ENCODE measurements around the gene ANOS1. TPM values are rescaled to one million over a fixed set of nuclear protein-coding genes. Genes with fewer than 3 reads are reported as not detected.

Gene ANOS1
- total RNA-seq, 1 experiment from 2014 or later: 0.91 TPM

DNA sequence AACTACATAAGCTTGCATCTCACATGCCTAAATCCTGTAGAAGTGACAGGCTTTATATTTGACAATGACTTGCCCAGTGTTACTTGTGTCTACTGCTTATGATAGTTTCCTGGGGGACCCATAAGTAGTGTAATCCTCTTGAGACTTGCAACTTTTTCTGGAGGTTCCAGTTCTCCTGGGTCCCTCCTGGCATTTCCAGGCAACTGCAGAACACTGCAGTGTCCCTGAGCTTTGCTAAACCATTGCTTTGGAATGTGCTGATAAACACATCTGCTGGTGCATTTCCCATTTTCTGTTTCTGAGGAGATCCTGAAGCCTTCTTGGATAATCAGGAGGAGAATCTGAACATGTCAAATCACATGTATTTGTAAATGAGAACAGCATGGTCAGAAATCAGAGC is 82.0 kb downstream of the ANOS1 start:
- Histone ChIP-seq H3K36me3 (ENCODE audit: control insufficient read depth, insufficient read depth, low read length) (no peaks in the 10 kb centered on the region), H3K4me1 (no peaks in the 10 kb centered on the region), H3K27me3 (replicated peaks; ENCODE audit: control insufficient read depth, insufficient read depth, low read length) (no peaks in the 10 kb centered on the region), H3K4me3 (ENCODE audit: low read depth, low read length) (no peak overlapping the region), H3K9me3 (no peaks in the 10 kb centered on the region)
- CTCF ChIA-PET: no interaction called here
- no TSS peak for BruUV-seq (replicated peaks)
- no peaks in the 10 kb centered on the region for H3K4me1 Mint-ChIP-seq (ENCODE audit: low read depth, unreplicated experiment)
- POLR2A ChIA-PET: no interaction called here
- H3K27ac Mint-ChIP-seq (ENCODE audit: unreplicated experiment): no peak overlapping the region
- DNase-seq: no peak
- no peaks in the 10 kb centered on the region for H3K36me3 Mint-ChIP-seq (ENCODE audit: insufficient read depth, unreplicated experiment)
- H3K27me3 Mint-ChIP-seq (ENCODE audit: insufficient read depth, unreplicated experiment): peaks cover 7% of the 10 kb centered on the region
- intact Hi-C loops (cut with micrococcal nuclease; ENCODE audit: unreplicated experiment): no loop called here
- TF ChIP-seq, protein P1, sequence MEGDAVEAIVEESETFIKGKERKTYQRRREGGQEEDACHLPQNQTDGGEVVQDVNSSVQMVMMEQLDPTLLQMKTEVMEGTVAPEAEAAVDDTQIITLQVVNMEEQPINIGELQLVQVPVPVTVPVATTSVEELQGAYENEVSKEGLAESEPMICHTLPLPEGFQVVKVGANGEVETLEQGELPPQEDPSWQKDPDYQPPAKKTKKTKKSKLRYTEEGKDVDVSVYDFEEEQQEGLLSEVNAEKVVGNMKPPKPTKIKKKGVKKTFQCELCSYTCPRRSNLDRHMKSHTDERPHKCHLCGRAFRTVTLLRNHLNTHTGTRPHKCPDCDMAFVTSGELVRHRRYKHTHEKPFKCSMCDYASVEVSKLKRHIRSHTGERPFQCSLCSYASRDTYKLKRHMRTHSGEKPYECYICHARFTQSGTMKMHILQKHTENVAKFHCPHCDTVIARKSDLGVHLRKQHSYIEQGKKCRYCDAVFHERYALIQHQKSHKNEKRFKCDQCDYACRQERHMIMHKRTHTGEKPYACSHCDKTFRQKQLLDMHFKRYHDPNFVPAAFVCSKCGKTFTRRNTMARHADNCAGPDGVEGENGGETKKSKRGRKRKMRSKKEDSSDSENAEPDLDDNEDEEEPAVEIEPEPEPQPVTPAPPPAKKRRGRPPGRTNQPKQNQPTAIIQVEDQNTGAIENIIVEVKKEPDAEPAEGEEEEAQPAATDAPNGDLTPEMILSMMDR (IDR thresholded peaks at IDR 0.05; ENCODE audit: insufficient read depth in 1 of 2, low read depth in 1 of 2, low read length in 1 of 2, severe bottlenecking in 1 of 2, unreplicated experiment in 1 of 2): no peak
- no peaks in the 10 kb centered on the region for H3K9me3 Mint-ChIP-seq (ENCODE audit: unreplicated experiment)
- no peak overlapping the region for H3K4me3 Mint-ChIP-seq (ENCODE audit: unreplicated experiment)

DNA sequence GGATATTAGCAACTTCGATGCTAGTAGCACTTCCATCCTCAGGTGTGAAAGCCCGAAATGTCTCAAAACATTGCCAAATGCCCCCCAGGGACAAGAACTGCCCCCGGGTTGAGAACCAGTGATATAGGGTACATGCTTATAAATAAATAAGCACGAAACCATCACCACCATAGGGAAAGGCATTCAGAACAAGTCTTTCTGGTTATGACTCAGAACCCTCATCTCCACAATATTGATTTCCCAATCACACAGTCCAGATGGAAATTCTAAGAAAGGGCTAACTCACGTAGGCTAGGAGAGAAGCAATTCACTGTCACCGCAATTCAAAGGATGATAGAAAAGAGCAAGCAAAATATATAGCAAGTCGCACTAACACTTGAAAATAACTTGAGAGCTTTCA is 84.8 kb downstream of the ANOS1 start:
- H3K27me3 Mint-ChIP-seq (ENCODE audit: insufficient read depth, unreplicated experiment): peaks cover 3% of the 10 kb centered on the region

DNA sequence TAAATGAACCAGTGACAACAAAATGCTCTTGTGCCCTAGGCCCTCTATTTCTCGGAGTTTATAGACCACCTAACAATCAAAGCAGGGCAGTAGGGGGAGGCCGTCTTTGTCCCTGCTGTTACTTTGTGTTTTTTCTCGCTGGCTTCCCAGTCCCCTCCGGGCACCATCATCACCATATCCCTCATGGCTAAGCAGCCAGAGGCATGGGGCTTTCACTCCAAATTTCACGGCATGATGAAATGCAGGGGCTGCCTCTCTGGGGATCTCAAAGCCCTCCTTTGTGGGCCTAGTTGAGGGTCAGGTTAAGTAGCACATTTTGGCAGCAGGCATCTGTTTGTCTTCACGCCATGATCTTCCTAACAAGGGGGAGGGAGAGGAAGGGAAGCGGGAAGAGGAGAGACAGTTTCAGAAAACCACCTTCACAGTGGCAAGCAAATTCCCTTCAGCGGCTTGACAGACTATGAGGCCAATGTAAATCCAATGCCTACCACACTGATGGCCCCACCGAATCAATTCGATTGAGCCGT is 91.9 kb downstream of the ANOS1 start:
- Histone ChIP-seq H3K4me3 (ENCODE audit: low read depth, low read length) (no peak overlapping the region), H3K27me3 (replicated peaks; ENCODE audit: control insufficient read depth, insufficient read depth, low read length) (no peaks in the 10 kb centered on the region), H3K36me3 (ENCODE audit: control insufficient read depth, insufficient read depth, low read length) (no peaks in the 10 kb centered on the region), H3K4me1 (no peaks in the 10 kb centered on the region), H3K9me3 (no peaks in the 10 kb centered on the region)
- ChIA-PET POLR2A (no interaction called here), CTCF (no interaction called here)
- H3K9me3 Mint-ChIP-seq (ENCODE audit: unreplicated experiment): no peaks in the 10 kb centered on the region
- intact Hi-C loops (cut with micrococcal nuclease; ENCODE audit: unreplicated experiment): no loop called here
- H3K27ac Mint-ChIP-seq (ENCODE audit: unreplicated experiment): no peak overlapping the region
- H3K4me1 Mint-ChIP-seq (ENCODE audit: low read depth, unreplicated experiment): no peaks in the 10 kb centered on the region
- H3K4me3 Mint-ChIP-seq (ENCODE audit: unreplicated experiment): no peak overlapping the region
- H3K36me3 Mint-ChIP-seq (ENCODE audit: insufficient read depth, unreplicated experiment): no peaks in the 10 kb centered on the region
- BruUV-seq (replicated peaks): no TSS peak
- TF ChIP-seq, protein P1 (IDR thresholded peaks at IDR 0.05; ENCODE audit: insufficient read depth in 1 of 2, low read depth in 1 of 2, low read length in 1 of 2, severe bottlenecking in 1 of 2, unreplicated experiment in 1 of 2): no peak
- DNase-seq: no peak
- H3K27me3 Mint-ChIP-seq (ENCODE audit: insufficient read depth, unreplicated experiment): peaks cover 14% of the 10 kb centered on the region

More for the DNA sequence above, 84.8 kb downstream of the ANOS1 start:
- Histone ChIP-seq H3K4me1 (no peaks in the 10 kb centered on the region), H3K36me3 (ENCODE audit: control insufficient read depth, insufficient read depth, low read length) (no peaks in the 10 kb centered on the region), H3K4me3 (ENCODE audit: low read depth, low read length) (no peak overlapping the region), H3K27me3 (replicated peaks; ENCODE audit: control insufficient read depth, insufficient read depth, low read length) (no peaks in the 10 kb centered on the region), H3K9me3 (no peaks in the 10 kb centered on the region)
- no peak for DNase-seq
- BruUV-seq (replicated peaks): no TSS peak
- Mint-ChIP-seq H3K9me3 (ENCODE audit: unreplicated experiment) (no peaks in the 10 kb centered on the region), H3K36me3 (ENCODE audit: insufficient read depth, unreplicated experiment) (no peaks in the 10 kb centered on the region), H3K27ac (ENCODE audit: unreplicated experiment) (no peak overlapping the region), H3K4me3 (ENCODE audit: unreplicated experiment) (no peak overlapping the region), H3K4me1 (ENCODE audit: low read depth, unreplicated experiment) (no peaks in the 10 kb centered on the region)
- ChIA-PET CTCF (no interaction called here), POLR2A (no interaction called here)
- TF ChIP-seq, protein P1 (IDR thresholded peaks at IDR 0.05; ENCODE audit: insufficient read depth in 1 of 2, low read depth in 1 of 2, low read length in 1 of 2, severe bottlenecking in 1 of 2, unreplicated experiment in 1 of 2): no peak
- intact Hi-C loops (cut with micrococcal nuclease; ENCODE audit: unreplicated experiment): no loop called here
